Esophagus muscularis mucosa (tissue), 4 donors: ENCODE measurements around the gene CCDC141. TPM values are rescaled to one million over a fixed set of nuclear protein-coding genes. Genes with fewer than 3 reads are reported as not detected.

Experiments used
- DNase-seq: peaks from one replicate; pipeline ENCODE4 v3.0.0-alpha.2; 2017; ENCODE audit errors: extremely low spot score
- H3K27ac ChIP-seq, 4 donors: fragments of 200-600 bp; sonication (generic); replicated peaks in 1 of 4; 1 replicate in 3 of 4; 2 replicates in 1 of 4; pipeline ENCODE4 v1.5.1; 2016 to 2019; ENCODE audit warnings: mild to moderate bottlenecking in 1 of 4
- H3K27me3 ChIP-seq, 4 donors: fragments of 200-600 bp; sonication (generic); one replicate each; pipeline versions ENCODE4 v1.5.1 to v1.6.0; 2016 to 2019
- H3K36me3 ChIP-seq, 4 donors: fragments of 200-600 bp; sonication (generic); one replicate each; pipeline ENCODE4 v1.5.1; 2016 to 2019
- H3K4me1 ChIP-seq, 4 donors: fragments of 200-600 bp; sonication (generic); one replicate each; pipeline ENCODE4 v1.5.1; 2016 to 2019
- H3K4me3 ChIP-seq, 4 donors: fragments of 200-600 bp; sonication (generic); 1 replicate in 2 of 4; 2 replicates in 2 of 4; pipeline ENCODE4 v1.5.1; 2016 to 2019; ENCODE audit warnings: mild to moderate bottlenecking in 4 of 4, moderate library complexity in 1 of 4
- H3K9me3 ChIP-seq, 4 donors: fragments of 200-600 bp; sonication (generic); 1 replicate in 3 of 4; 2 replicates in 1 of 4; pipeline ENCODE4 v1.5.1; 2016 to 2019
- CTCF ChIP-seq, 3 experiments: fragments of 200-600 bp in 2 of 3; fragments of 450-650 bp in 1 of 3; sonication (generic) in 2 of 3; IDR thresholded peaks; one replicate each; pipeline ENCODE4 v1.5.1; 2017 to 2019; ENCODE audit warnings: antibody characterized with exemption in 3 of 3, mild to moderate bottlenecking in 2 of 3, moderate library complexity in 1 of 3
- EP300 ChIP-seq: sonication (generic); formaldehyde crosslinking; IDR thresholded peaks from one replicate; pipeline ENCODE4 v1.6.1; 2017; ENCODE audit warnings: antibody characterized with exemption
- POLR2A ChIP-seq: fragments of 450-650 bp; IDR thresholded peaks from one replicate; pipeline ENCODE4 v1.6.1; 2017; ENCODE audit warnings: antibody characterized with exemption, moderate library complexity, mild to moderate bottlenecking, low read depth
- POLR2AphosphoS5 ChIP-seq, 2 donors: sonication (generic); formaldehyde crosslinking; IDR thresholded peaks; one replicate each; pipeline ENCODE4 v1.6.1; 2017; ENCODE audit warnings: antibody characterized with exemption in 2 of 2
- WGBS: methylation state at CpG from one replicate; pipeline ENCODE4 v1.1.5; 2018; 5-methylcytosine and 5-hydroxymethylcytosine counted together
- intact Hi-C: fragments of 100-400 bp; cut with DNase I; formaldehyde crosslinking; loops from one replicate; pipeline ENCODE4 v1.15.1; 2023
- total RNA-seq, 4 donors: library from RNA; depleted of rRNA; stranded (reverse); fragments of >200 nt; gene quantifications; one replicate each; pipeline versions ENCODE4 v1.1.0 to v1.2.1, GENCODE V29; 2016

Gene CCDC141
- total RNA-seq, 4 donors from 2014 or later: 2.7 to 8.7 (median 4.1) TPM

DNA sequence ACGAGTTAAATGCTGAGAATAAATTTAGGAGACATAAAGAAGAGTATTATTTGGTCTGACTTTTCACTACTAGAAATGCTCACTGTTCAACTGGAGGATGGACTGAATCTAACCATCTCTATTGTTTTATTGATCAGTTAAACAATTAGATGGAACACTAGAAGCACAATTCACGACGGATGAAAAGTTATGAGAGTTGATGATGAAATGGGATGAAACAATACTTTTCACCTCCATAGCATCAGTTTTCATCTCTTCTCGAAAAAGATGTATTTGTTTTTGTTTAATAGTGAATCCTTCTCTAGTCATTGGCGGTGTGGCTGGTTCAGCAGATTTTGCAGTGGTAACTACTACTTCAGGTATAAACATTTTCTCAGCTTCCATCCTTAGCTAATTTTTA is 262.0 kb downstream of the CCDC141 start:
- Histone ChIP-seq H3K27me3 (no peaks in the 10 kb centered on the region), H3K36me3 (peaks cover 0 to 92% (median 0%) of the 10 kb centered on the region in 4 donors), H3K27ac (no peak overlapping the region), H3K4me1 (no peaks in the 10 kb centered on the region), H3K4me3 (no peak overlapping the region), H3K9me3 (no peaks in the 10 kb centered on the region)
- 87% methylated on average over 5 of the region's 5 CpGs for WGBS
- TF ChIP-seq CTCF (IDR thresholded peaks at IDR 0.05) (no peak), POLR2AphosphoS5 (IDR thresholded peaks at IDR 0.05) (no peak), EP300 (no peak), POLR2A (no peak)
- intact Hi-C loops: no loop called here
- no peak for DNase-seq

DNA sequence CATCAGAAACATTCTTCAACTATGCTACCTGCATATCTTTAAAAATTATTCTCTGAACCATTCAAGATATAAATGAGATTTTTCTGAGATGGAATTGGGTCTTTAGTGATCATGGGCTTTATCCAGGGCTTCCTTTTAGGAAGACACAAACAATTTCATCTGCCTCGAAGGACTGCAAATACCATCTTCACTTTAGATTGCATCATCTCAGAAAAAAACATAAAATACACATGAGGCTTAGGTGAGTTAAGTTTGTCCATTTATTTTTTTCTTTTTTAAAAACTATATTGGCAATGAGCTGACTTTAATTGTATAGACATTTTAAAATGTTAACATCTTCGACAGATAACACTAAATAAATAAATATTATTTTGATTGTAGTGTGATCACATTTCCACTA is 262.8 kb downstream of the CCDC141 start:
- Histone ChIP-seq H3K9me3 (no peaks in the 10 kb centered on the region), H3K36me3 (peaks cover 0 to 92% (median 0%) of the 10 kb centered on the region in 4 donors), H3K4me3 (no peak overlapping the region), H3K4me1 (no peaks in the 10 kb centered on the region), H3K27ac (no peak overlapping the region), H3K27me3 (no peaks in the 10 kb centered on the region)
- no peak for DNase-seq
- intact Hi-C loops: no loop called here
- 44% methylated on average over 2 of the region's 2 CpGs for WGBS
- TF ChIP-seq EP300 (no peak), POLR2A (no peak)

DNA sequence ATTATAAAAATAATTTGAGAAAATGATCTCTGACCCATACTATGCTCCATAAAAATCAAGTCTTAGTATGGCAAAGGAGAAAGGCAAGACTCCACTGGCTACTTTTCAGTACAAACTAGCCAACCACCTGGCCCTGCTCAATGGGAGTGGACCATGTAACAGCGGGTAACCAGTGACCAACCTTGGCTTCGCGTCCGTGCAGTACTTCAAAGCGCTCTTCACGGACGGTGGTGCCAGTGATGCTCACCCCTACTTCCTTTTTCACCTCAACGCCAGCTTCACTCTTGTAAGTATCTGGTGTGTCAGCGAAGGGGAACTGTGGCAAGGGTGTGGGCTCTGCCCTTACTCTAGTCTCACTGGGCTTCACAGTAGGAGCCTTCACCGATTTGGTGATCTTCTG is 266.0 kb downstream of the CCDC141 start:
- Histone ChIP-seq H3K27ac (no peak overlapping the region), H3K4me3 (no peak overlapping the region), H3K9me3 (no peaks in the 10 kb centered on the region), H3K36me3 (peaks cover 0 to 92% (median 0%) of the 10 kb centered on the region in 4 donors), H3K4me1 (no peaks in the 10 kb centered on the region), H3K27me3 (no peaks in the 10 kb centered on the region)
- intact Hi-C loops: no loop called here
- no peak for DNase-seq
- no peak for TF ChIP-seq EP300
- no peak for TF ChIP-seq CTCF (IDR thresholded peaks at IDR 0.05)
- no peak for TF ChIP-seq POLR2AphosphoS5 (IDR thresholded peaks at IDR 0.05)
- no peak for TF ChIP-seq POLR2A
- WGBS: 89% methylated on average over 10 of the region's 10 CpGs

GRCh38 chr2:178782236-178782635 is 267.7 kb downstream of the CCDC141 start:
- no peaks in the 10 kb centered on the region for H3K4me1 ChIP-seq
- peaks cover 0 to 98% (median 0%) of the 10 kb centered on the region in 4 donors for H3K36me3 ChIP-seq
- TF ChIP-seq POLR2AphosphoS5 (IDR thresholded peaks at IDR 0.05): no peak
- no peak overlapping the region for H3K27ac ChIP-seq
- no peak for DNase-seq
- intact Hi-C loops: no loop called here
- 94% methylated on average over 7 of the region's 7 CpGs for WGBS
- H3K9me3 ChIP-seq: no peaks in the 10 kb centered on the region
- H3K4me3 ChIP-seq: no peak overlapping the region
- no peaks in the 10 kb centered on the region for H3K27me3 ChIP-seq

Other genes starting within 250 kb of the CCDC141 start
- 1 to 10 TPM; 2.8 to 10.0 (median 8.3) TPM for gene TTN, start 242.7 kb downstream of the CCDC141 start, total RNA-seq
- 10 to 100 TPM; 48.9 to 57.3 (median 53.3) TPM for gene SESTD1, start 214.7 kb upstream of the CCDC141 start, total RNA-seq